Astrocyte of the cerebellum (primary cell): Measurements from ENCODE around the gene EIF4E1B.

Experiments
- DNase-seq: peaks from one replicate; pipeline ENCODE4 v3.0.0-alpha.2; 2011; ENCODE audit warnings: low read depth
- H3K4me3 ChIP-seq: 2 replicates; pipeline ENCODE4 v1.5.1; 2011; ENCODE audit warnings: mild to moderate bottlenecking, low read depth, low read length, moderate library complexity
- CTCF ChIP-seq: IDR thresholded peaks from 2 replicates; pipeline ENCODE4 v1.5.1; 2012; ENCODE audit warnings: low read length, low read depth, moderate library complexity, mild to moderate bottlenecking; ENCODE audit errors: missing control alignments
- in situ Hi-C: cut with HindIII; loops from 2 replicates; pipeline ENCODE4 v1.10.0; 2017; ENCODE audit warnings: low sequenced_read_pairs

Gene EIF4E1B

GRCh38 chr5:176606875-176607274 lies 23.6 kb upstream of the EIF4E1B start:
- TF ChIP-seq CTCF = no peak
- no peak overlapping the region for H3K4me3 ChIP-seq
- in situ Hi-C loops = no loop called here
- DNase-seq = no peak

- no peak overlapping the region for H3K4me3 ChIP-seq
- in situ Hi-C loops = no loop called here
- TF ChIP-seq CTCF = no peak
- no peak for DNase-seq
These were observed 22.3 kb upstream of the EIF4E1B start for GRCh38 chr5:176608142-176608705.

- in situ Hi-C loops = no loop called here
- H3K4me3 ChIP-seq = peak overlapping the region; percentile 53
- no peak for DNase-seq
- TF ChIP-seq CTCF = no peak
These were observed 21.3 kb upstream of the EIF4E1B start for GRCh38 chr5:176608937-176609723.

GRCh38 chr5:176609724-176610434 lies 20.6 kb upstream of the EIF4E1B start, which contains the start of gene GPRIN1:
Gene GPRIN1, minus strand, starts transcription at chr5:176610156. Its CDS starts 10,322 bp downstream, at chr5:176599834.
- peak within 1 kb of the TSS; percentile 53 for H3K4me3 ChIP-seq
- no peak for DNase-seq
- peak; percentile 14 for TF ChIP-seq CTCF
- in situ Hi-C loops = no loop called here

GRCh38 chr5:176610435-176610773 lies 20.1 kb upstream of the EIF4E1B start:
- in situ Hi-C loops = no loop called here
- TF ChIP-seq CTCF = no peak

GRCh38 chr5:176611435-176611834 lies 19.0 kb upstream of the EIF4E1B start:
- peak; percentile 80 for DNase-seq
- TF ChIP-seq CTCF = no peak
- H3K4me3 ChIP-seq = no peak overlapping the region
- in situ Hi-C loops = no loop called here

More at GRCh38 chr5:176610435-176610773, 20.1 kb upstream of the EIF4E1B start:
- DNase-seq = no peak
- peak overlapping the region; percentile 53 for H3K4me3 ChIP-seq
